Measurements from ENCODE around the gene MUC6. TPM values are rescaled to one million over a fixed set of nuclear protein-coding genes. Genes with fewer than 3 reads are reported as not detected.

Gene MUC6, protein sequence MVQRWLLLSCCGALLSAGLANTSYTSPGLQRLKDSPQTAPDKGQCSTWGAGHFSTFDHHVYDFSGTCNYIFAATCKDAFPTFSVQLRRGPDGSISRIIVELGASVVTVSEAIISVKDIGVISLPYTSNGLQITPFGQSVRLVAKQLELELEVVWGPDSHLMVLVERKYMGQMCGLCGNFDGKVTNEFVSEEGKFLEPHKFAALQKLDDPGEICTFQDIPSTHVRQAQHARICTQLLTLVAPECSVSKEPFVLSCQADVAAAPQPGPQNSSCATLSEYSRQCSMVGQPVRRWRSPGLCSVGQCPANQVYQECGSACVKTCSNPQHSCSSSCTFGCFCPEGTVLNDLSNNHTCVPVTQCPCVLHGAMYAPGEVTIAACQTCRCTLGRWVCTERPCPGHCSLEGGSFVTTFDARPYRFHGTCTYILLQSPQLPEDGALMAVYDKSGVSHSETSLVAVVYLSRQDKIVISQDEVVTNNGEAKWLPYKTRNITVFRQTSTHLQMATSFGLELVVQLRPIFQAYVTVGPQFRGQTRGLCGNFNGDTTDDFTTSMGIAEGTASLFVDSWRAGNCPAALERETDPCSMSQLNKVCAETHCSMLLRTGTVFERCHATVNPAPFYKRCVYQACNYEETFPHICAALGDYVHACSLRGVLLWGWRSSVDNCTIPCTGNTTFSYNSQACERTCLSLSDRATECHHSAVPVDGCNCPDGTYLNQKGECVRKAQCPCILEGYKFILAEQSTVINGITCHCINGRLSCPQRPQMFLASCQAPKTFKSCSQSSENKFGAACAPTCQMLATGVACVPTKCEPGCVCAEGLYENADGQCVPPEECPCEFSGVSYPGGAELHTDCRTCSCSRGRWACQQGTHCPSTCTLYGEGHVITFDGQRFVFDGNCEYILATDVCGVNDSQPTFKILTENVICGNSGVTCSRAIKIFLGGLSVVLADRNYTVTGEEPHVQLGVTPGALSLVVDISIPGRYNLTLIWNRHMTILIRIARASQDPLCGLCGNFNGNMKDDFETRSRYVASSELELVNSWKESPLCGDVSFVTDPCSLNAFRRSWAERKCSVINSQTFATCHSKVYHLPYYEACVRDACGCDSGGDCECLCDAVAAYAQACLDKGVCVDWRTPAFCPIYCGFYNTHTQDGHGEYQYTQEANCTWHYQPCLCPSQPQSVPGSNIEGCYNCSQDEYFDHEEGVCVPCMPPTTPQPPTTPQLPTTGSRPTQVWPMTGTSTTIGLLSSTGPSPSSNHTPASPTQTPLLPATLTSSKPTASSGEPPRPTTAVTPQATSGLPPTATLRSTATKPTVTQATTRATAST (N-terminal part only)
- not detected in 2 replicates for total RNA-seq

GRCh38 chr11:1036303-1036923 is at the start of gene MUC6:
TSS of gene MUC6 (minus strand) at chr11:1036718. CDS start at chr11:1036655, 63 bp downstream.

GRCh38 chr11:1074244-1075221 is 38.0 kb upstream of the MUC6 start, which contains the start of gene MUC2:
TSS of gene MUC2 (plus strand) at chr11:1074874.

Other genes with a start within 250 kb of the MUC6 start
- not detected in 2 replicates for gene CEND1, start 246.6 kb downstream of the MUC6 start, total RNA-seq
- 19.0 and 21.6 TPM in 2 replicates for gene SLC25A22, start 238.4 kb downstream of the MUC6 start, total RNA-seq
- gene PIDD1, start 231.5 kb downstream of the MUC6 start, total RNA-seq: 10.0 and 16.2 TPM in 2 replicates
- gene RPLP2, start 226.8 kb downstream of the MUC6 start, total RNA-seq: 674 and 1,062 TPM in 2 replicates
- 7.1 and 11.9 TPM in 2 replicates for gene PNPLA2, start 217.8 kb downstream of the MUC6 start, total RNA-seq
- 0.68 and 1.0 TPM in 2 replicates for gene CRACR2B, start 208.8 kb downstream of the MUC6 start, total RNA-seq
- gene CD151, start 203.8 kb downstream of the MUC6 start, total RNA-seq: 490 and 530 TPM in 2 replicates
- 124 and 148 TPM in 2 replicates for gene POLR2L, start 194.2 kb downstream of the MUC6 start, total RNA-seq
- gene TSPAN4, start 193.9 kb downstream of the MUC6 start, total RNA-seq: 173 and 207 TPM in 2 replicates
- gene CHID1, start 125.9 kb downstream of the MUC6 start, total RNA-seq: 70.0 and 75.8 TPM in 2 replicates
- gene AP2A2, start 110.8 kb downstream of the MUC6 start, total RNA-seq: 35.6 and 56.2 TPM in 2 replicates
- gene MUC2, start 38.2 kb upstream of the MUC6 start, total RNA-seq: not detected in 2 replicates
- not detected in 2 replicates for gene MUC5AC, start 121.2 kb upstream of the MUC6 start, total RNA-seq
- gene MUC5B, start 186.3 kb upstream of the MUC6 start, total RNA-seq: not detected in 2 replicates